ENCODE data around the gene CAPZA3. TPM values are rescaled to one million over a fixed set of nuclear protein-coding genes. Genes with fewer than 3 reads are reported as not detected.
A peak's percentile ranks its signal among the peaks of the same experiment; 100 is the strongest.
"Not testable (repeated sequence)": the region's sequence is repeated elsewhere in the genome, so short reads cannot be mapped to it uniquely, and the experiment has no call there.

The CAPZA3 gene
- polyA plus RNA-seq, 3 donors: 0.27 to 0.37 (median 0.30) TPM

- DNase-seq (ENCODE audit: extremely low read depth in 1 of 11, low read depth in 9 of 11, low spot score in 4 of 11): no peak
These were observed 14.5 kb downstream of the CAPZA3 start for GRCh38 chr12:18752280-18752920.

- DNase-seq (ENCODE audit: extremely low read depth in 1 of 11, low read depth in 9 of 11, low spot score in 4 of 11): no peak
These were observed 15.0 kb downstream of the CAPZA3 start for GRCh38 chr12:18752947-18753346.

GRCh38 chr12:18753481-18754123, 15.7 kb downstream of the CAPZA3 start:
- DNase-seq (ENCODE audit: extremely low read depth in 1 of 11, low read depth in 9 of 11, low spot score in 4 of 11): peak in 1 of 11 donors; percentile 3

- DNase-seq (ENCODE audit: extremely low read depth in 1 of 11, low read depth in 9 of 11, low spot score in 4 of 11): no peak
These were observed 16.3 kb downstream of the CAPZA3 start for GRCh38 chr12:18754124-18754707.

- DNase-seq (ENCODE audit: extremely low read depth in 1 of 11, low read depth in 9 of 11, low spot score in 4 of 11): no peak
These were observed 17.4 kb downstream of the CAPZA3 start for GRCh38 chr12:18755341-18755740.

- DNase-seq (ENCODE audit: extremely low read depth in 1 of 11, low read depth in 9 of 11, low spot score in 4 of 11): not testable (repeated sequence)
These were observed 28.6 kb downstream of the CAPZA3 start for GRCh38 chr12:18766479-18766878.

- DNase-seq (ENCODE audit: extremely low read depth in 1 of 11, low read depth in 9 of 11, low spot score in 4 of 11): no peak
These were observed 44.9 kb downstream of the CAPZA3 start for GRCh38 chr12:18782827-18783226.

- not testable (repeated sequence) for DNase-seq (ENCODE audit: extremely low read depth in 1 of 11, low read depth in 9 of 11, low spot score in 4 of 11)
These were observed 47.5 kb downstream of the CAPZA3 start for GRCh38 chr12:18785465-18785864.

Other genes starting within 250 kb of the CAPZA3 start
- gene PLCZ1, start 107 bp upstream of the CAPZA3 start, polyA plus RNA-seq (ENCODE audit: insufficient read length in 3 of 3): under 1 TPM; 0.52 to 0.89 (median 0.72) TPM